ENCODE data around the gene MAPK8. TPM values are rescaled to one million over a fixed set of nuclear protein-coding genes. Genes with fewer than 3 reads are reported as not detected.
A peak's percentile ranks its signal among the peaks of the same experiment; 100 is the strongest.

Gene MAPK8
- total and polyA plus RNA-seq, 9 of the 15 experiments (the other 6 are each of a cell fraction or from before 2014, with no cell fraction given), result 6.4 to 159 (median 71.0) TPM

GRCh38 chr10:48478469-48478868, 172.0 kb downstream of the MAPK8 start:
- intact Hi-C loops (cut with micrococcal nuclease), result no loop called here
- DNase-seq (ENCODE audit: extremely low read depth in 1 of 4, low spot score in 3 of 4) (no peak), FAIRE-seq (no peak), ATAC-seq (no peak; the same call in 2 of the 3 replicates)
- no peak overlapping the region for H3K4me3 ChIP-seq
- H3K9me3 ChIP-seq (replicated peaks; ENCODE audit: control insufficient read depth, insufficient read depth, low read depth, low read length), result no peaks in the 10 kb centered on the region
- no TSS peak for BruUV-seq (replicated peaks)
- H3K27me3 ChIP-seq (ENCODE audit: control insufficient read depth in 2 of 2, insufficient read depth in 2 of 2, low read length in 2 of 2), result no peaks in the 10 kb centered on the region
- H3K4me2 ChIP-seq (ENCODE audit: insufficient read depth, low read length), result no peak overlapping the region
- H3K36me3 ChIP-seq (ENCODE audit: control insufficient read depth, insufficient read depth, low read length), result peaks cover 21% of the 10 kb centered on the region; the same call in 2 of the 3 replicates
- CTCF ChIA-PET (ENCODE audit: low intra/inter-chr PET ratio), result no interaction called here
- H3K9ac ChIP-seq (ENCODE audit: insufficient read depth in 1 of 2, low read depth in 2 of 2, low read length in 2 of 2), result peak overlapping the region in 1 of 2 experiments; percentile 78; a peak in 1 of 4 replicates
- in situ Hi-C loops (cut with MboI), result no loop called here
- TF ChIP-seq HCFC1 (IDR thresholded peaks at IDR 0.05; ENCODE audit: low read depth, low read length) (no peak), ZNF589 (CRISPR knock-in tag; IDR thresholded peaks at IDR 0.05; ENCODE audit: low read depth) (0 out of 2 replicates have a peak, but pooled peaks have one; percentile 24), TCF7 (IDR thresholded peaks at IDR 0.05; ENCODE audit: borderline replicate concordance) (0 out of 2 replicates have a peak, but pooled peaks have one; percentile 37), NR2C1 (IDR thresholded peaks at IDR 0.05) (no peak), NR2C1 (tag; IDR thresholded peaks at IDR 0.05) (peak; percentile 28; the same call in 1 of the 2 replicates)
- H4K20me1 ChIP-seq (replicated peaks; ENCODE audit: control insufficient read depth, insufficient read depth, low read length), result no peaks in the 10 kb centered on the region
- H3K79me2 ChIP-seq (ENCODE audit: control insufficient read depth, insufficient read depth, low read length), result peaks cover 68% of the 10 kb centered on the region
- POLR2A ChIA-PET, result interaction anchor here (0.8 to 1.1 kb wide), 2 partner anchors 9 to 10 kb away, joined by 3 read pairs; no protein-coding TSS in a partner anchor
- WGBS (ENCODE audit: insufficient coverage, low coverage, missing lambda C conversion rate), result 65% methylated on average over 5 of the region's 5 CpGs
- H3K9me1 ChIP-seq (ENCODE audit: control insufficient read depth, insufficient read depth, low read length), result no peaks in the 10 kb centered on the region
- H2AFZ ChIP-seq (ENCODE audit: low read depth, low read length), result 0 out of 2 replicates have a peak overlapping the region, but pooled peaks have one; percentile 20
- peak overlapping the region; percentile 40; the same call in 2 of the 3 replicates for H3K27ac ChIP-seq (ENCODE audit: extremely low read depth, low read depth, low read length)
- H3K4me1 ChIP-seq (replicated peaks in 1 of 2; ENCODE audit: control insufficient read depth in 2 of 2, insufficient read depth in 2 of 2, low read length in 2 of 2), result peaks cover 65 to 96% of the 10 kb centered on the region in 2 experiments

All from K562 (cell line).